ENCODE data around the gene TP53.

TP53 gene

DNA sequence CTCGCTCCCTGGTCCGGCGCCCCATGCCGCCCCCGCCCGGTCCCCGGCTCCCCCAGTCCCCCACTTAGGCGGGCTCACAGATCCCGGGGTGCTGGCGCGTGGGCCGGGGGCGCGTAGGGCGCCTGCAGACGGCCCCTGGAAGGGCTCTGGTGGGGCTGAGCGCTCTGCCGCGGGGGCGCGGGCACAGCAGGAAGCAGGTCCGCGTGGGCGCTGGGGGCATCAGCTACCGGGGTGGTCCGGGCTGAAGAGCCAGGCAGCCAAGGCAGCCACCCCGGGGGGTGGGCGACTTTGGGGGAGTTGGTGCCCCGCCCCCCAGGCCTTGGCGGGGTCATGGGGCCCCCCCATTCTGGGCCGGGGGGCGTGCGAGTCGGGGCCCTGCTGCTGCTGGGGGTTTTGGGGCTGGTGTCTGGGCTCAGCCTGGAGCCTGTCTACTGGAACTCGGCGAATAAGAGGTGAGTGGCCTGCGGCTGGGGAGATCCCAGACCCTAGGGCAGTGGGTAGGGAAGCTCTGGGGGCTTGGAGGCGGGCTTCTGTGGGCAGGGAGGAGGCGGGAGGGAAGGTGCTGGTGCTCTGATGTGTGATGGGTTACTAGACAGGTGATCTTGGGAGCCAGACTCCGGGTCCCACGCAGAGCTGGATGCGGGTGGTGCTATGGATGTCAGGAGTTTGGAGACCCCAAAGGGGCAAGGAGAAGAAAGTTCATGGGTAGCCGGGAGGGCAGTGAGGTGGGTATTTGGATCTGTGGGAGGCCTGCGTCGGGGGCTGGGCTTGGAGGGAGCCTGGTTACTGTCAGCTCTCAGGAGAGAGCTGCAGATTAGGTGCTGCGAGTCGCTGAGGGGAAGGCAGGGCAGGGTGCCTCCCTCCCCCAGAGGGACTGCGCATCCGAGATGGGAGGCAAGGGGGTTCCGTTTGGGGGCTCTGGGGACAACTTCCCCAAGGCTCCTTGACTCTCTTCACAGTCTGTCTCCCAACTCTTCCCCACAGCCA, 18.3 kb upstream of the TP53 start:
- no peak overlapping the region for H3K9ac ChIP-seq (ENCODE audit: low read depth, low read length)
- H3K27me3 ChIP-seq (ENCODE audit: control insufficient read depth, insufficient read depth, low read length), result peaks cover 16% of the 10 kb centered on the region
- H3K4me1 ChIP-seq (ENCODE audit: control insufficient read depth, insufficient read depth, low read length), result peaks cover 20% of the 10 kb centered on the region
- peak overlapping the region; percentile 67 for H3K4me3 ChIP-seq (ENCODE audit: low read depth, low read length)
- no peaks in the 10 kb centered on the region for H3K9me3 ChIP-seq (ENCODE audit: control insufficient read depth, insufficient read depth, low read length)
- peaks cover 15% of the 10 kb centered on the region; the same call in 1 of the 2 replicates for H3K36me3 ChIP-seq (ENCODE audit: control insufficient read depth, insufficient read depth, low read length)
- peak overlapping the region; percentile 20 for H3K27ac ChIP-seq (ENCODE audit: low read depth, low read length)

DNA sequence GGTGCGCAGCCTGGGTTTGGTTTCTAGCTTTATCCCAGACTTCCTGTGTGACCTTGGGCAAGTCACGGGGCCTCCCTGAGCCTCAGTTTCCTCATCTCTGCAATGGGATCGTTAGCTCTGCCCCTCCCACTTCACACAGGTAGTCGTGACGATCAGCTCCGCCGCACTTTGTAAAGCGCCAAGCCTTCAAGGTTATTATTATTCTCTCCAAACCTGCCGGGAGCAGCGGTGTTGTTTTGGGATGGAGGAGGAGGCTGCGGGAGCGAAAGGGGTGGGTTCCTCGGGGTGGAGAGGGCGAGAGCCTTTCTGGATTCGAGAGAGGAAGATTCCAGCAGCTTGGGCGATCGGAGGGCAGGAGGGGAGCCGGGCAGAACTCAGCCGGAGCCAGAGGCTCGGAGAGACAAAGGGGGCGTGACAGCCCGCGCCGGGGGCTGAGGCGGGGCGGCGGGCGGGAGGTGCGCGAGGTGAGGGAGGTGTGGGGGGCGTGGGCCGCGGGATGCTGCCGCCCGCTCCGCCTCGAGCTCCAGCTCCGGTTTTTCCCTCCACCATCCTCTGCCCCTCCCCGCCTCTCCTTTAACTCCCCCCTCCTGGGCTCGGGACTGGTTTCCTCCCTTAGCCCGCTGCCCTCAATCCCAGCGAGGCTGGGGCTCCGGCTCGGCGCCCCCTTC, 17.4 kb upstream of the TP53 start, which contains the start of gene EFNB3:
Gene EFNB3, plus strand, starts transcription at position 602 of the 668 bp plus-strand sequence. CDS start 397 bp downstream, outside the sequence.
- Histone ChIP-seq H3K9ac (ENCODE audit: low read depth, low read length) (no peak within 1 kb of the TSS), H3K36me3 (ENCODE audit: control insufficient read depth, insufficient read depth, low read length) (peaks cover 16% of the 10 kb centered on the region; the same call in 1 of the 2 replicates), H3K4me3 (ENCODE audit: low read depth, low read length) (peak within 1 kb of the TSS; percentile 67), H3K27ac (ENCODE audit: low read depth, low read length) (peak within 1 kb of the TSS; percentile 50), H3K9me3 (ENCODE audit: control insufficient read depth, insufficient read depth, low read length) (no peaks in the 10 kb centered on the region), H3K27me3 (ENCODE audit: control insufficient read depth, insufficient read depth, low read length) (peaks cover 16% of the 10 kb centered on the region), H3K4me1 (ENCODE audit: control insufficient read depth, insufficient read depth, low read length) (peaks cover 20% of the 10 kb centered on the region)

DNA sequence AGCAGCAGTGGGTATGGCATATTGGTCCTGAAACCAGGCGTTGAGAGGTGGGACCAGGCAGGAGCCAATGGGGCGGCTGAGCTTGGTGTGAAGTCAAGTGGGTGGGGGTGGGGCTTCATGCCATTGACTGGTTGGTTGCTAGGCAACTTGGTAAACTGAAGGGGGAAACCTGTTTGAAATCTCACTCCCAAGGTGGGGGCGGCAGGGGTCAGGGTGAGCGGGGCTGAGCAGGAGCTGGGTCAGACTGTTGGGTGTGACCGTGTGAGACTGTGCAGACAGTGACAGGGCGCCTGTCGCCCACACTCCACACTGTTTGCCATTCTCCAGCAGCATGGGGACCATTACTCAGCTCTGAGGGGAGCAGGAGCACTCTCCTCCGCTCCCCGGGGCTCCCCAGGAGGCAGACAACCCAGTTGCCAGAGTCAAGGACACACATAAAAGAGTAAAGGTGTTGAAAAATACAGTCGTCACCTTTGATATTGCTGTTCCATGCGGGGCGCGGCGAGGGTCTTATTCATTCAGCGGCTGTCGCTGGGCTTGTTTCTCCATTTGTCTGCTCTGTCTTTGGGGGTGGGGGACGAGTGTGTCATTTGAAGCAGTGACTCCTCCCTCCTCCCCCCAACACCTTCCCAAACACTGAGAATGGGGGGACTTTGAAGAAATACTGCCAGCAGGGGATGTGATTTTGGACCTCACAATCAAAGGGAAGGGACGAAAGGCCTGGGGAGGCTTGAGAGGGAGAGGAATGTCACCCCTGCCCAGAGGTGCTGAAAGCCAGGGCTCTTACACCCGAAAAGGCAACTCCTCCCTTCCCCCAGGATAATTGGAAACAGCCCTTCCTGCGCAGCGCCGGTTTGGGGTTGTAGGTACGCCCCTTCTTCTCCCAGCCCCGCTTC, 16.5 kb upstream of the TP53 start:
- H3K27me3 ChIP-seq (ENCODE audit: control insufficient read depth, insufficient read depth, low read length), result peaks cover 16% of the 10 kb centered on the region
- peaks cover 20% of the 10 kb centered on the region for H3K4me1 ChIP-seq (ENCODE audit: control insufficient read depth, insufficient read depth, low read length)
- H3K9me3 ChIP-seq (ENCODE audit: control insufficient read depth, insufficient read depth, low read length), result no peaks in the 10 kb centered on the region
- no peak overlapping the region for H3K9ac ChIP-seq (ENCODE audit: low read depth, low read length)
- peak overlapping the region; percentile 50 for H3K27ac ChIP-seq (ENCODE audit: low read depth, low read length)
- peak overlapping the region; percentile 67 for H3K4me3 ChIP-seq (ENCODE audit: low read depth, low read length)
- H3K36me3 ChIP-seq (ENCODE audit: control insufficient read depth, insufficient read depth, low read length), result peaks cover 16% of the 10 kb centered on the region; the same call in 1 of the 2 replicates

DNA sequence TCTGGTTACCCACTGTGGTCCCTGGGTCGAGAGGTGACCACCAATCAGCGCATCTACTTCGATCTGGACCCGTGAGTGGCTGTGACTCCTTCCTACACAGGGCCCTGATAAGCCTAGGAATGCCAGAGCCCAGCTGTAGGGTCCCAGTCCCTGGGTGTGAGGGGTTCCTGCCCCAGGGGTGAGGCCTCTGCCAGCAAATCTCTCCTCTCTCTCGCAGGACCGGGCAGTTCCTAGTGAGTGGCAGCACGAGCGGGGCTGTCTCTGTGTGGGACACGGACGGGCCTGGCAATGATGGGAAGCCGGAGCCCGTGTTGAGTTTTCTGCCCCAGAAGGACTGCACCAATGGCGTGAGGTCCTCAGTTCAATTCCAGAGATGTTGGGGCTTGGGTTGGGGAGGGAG, 15.5 kb upstream of the TP53 start:
- no peak overlapping the region; the same call in 1 of the 2 replicates for H3K4me3 ChIP-seq (ENCODE audit: low read depth, low read length)
- H3K9ac ChIP-seq (ENCODE audit: low read depth, low read length), result no peak overlapping the region
- peaks cover 20% of the 10 kb centered on the region for H3K4me1 ChIP-seq (ENCODE audit: control insufficient read depth, insufficient read depth, low read length)
- H3K36me3 ChIP-seq (ENCODE audit: control insufficient read depth, insufficient read depth, low read length), result peaks cover 16% of the 10 kb centered on the region; the same call in 1 of the 2 replicates
- no peak overlapping the region for H3K27ac ChIP-seq (ENCODE audit: low read depth, low read length)
- H3K9me3 ChIP-seq (ENCODE audit: control insufficient read depth, insufficient read depth, low read length), result no peaks in the 10 kb centered on the region
- H3K27me3 ChIP-seq (ENCODE audit: control insufficient read depth, insufficient read depth, low read length), result peaks cover 16% of the 10 kb centered on the region

DNA sequence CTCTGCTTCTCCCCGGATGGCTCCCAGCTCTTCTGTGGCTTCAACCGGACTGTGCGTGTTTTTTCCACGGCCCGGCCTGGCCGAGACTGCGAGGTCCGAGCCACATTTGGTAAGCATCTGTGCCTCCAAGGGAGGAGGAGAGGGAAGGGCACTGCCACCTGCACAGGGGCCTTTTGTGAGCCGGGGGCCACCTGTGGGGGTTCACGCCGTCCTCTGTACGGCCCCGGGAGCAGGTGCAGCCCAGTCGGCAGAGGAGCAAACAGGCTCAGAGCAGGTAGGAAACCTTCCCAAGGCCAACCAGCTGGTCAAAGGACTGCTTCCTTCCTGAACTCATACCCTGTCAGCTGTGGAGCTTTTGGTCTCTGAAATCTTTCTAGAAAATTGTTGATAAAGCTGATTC, 14.4 kb upstream of the TP53 start:
- Histone ChIP-seq H3K9me3 (ENCODE audit: control insufficient read depth, insufficient read depth, low read length) (no peaks in the 10 kb centered on the region), H3K4me1 (ENCODE audit: control insufficient read depth, insufficient read depth, low read length) (peaks cover 19% of the 10 kb centered on the region), H3K36me3 (ENCODE audit: control insufficient read depth, insufficient read depth, low read length) (peaks cover 18% of the 10 kb centered on the region; the same call in 1 of the 2 replicates), H3K4me3 (ENCODE audit: low read depth, low read length) (no peak overlapping the region), H3K27me3 (ENCODE audit: control insufficient read depth, insufficient read depth, low read length) (peaks cover 15% of the 10 kb centered on the region), H3K27ac (ENCODE audit: low read depth, low read length) (no peak overlapping the region), H3K9ac (ENCODE audit: low read depth, low read length) (no peak overlapping the region)

DNA sequence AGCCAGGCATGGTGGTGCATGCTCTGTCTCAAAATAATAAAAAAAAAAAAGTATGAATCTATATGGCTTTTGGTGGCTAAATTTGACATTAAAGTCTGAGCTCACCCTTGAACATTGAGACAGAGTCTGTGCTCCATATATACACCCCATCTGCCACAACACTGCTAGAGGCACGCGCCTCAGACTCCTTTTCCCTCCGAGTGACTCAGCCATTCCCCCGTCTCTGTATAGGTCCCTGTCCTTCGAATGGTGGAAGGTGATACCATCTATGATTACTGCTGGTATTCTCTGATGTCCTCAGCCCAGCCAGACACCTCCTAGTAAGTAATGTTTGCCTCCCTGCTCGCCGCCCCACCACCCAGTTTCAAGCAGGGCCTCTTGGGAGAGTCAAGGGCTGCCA, 13.2 kb upstream of the TP53 start:
- Histone ChIP-seq H3K27ac (ENCODE audit: low read depth, low read length) (no peak overlapping the region), H3K4me3 (ENCODE audit: low read depth, low read length) (no peak overlapping the region), H3K4me1 (ENCODE audit: control insufficient read depth, insufficient read depth, low read length) (peaks cover 8% of the 10 kb centered on the region), H3K9ac (ENCODE audit: low read depth, low read length) (no peak overlapping the region), H3K27me3 (ENCODE audit: control insufficient read depth, insufficient read depth, low read length) (peaks cover 6% of the 10 kb centered on the region), H3K36me3 (ENCODE audit: control insufficient read depth, insufficient read depth, low read length) (peaks cover 24% of the 10 kb centered on the region; the same call in 1 of the 2 replicates), H3K9me3 (ENCODE audit: control insufficient read depth, insufficient read depth, low read length) (no peaks in the 10 kb centered on the region)

DNA sequence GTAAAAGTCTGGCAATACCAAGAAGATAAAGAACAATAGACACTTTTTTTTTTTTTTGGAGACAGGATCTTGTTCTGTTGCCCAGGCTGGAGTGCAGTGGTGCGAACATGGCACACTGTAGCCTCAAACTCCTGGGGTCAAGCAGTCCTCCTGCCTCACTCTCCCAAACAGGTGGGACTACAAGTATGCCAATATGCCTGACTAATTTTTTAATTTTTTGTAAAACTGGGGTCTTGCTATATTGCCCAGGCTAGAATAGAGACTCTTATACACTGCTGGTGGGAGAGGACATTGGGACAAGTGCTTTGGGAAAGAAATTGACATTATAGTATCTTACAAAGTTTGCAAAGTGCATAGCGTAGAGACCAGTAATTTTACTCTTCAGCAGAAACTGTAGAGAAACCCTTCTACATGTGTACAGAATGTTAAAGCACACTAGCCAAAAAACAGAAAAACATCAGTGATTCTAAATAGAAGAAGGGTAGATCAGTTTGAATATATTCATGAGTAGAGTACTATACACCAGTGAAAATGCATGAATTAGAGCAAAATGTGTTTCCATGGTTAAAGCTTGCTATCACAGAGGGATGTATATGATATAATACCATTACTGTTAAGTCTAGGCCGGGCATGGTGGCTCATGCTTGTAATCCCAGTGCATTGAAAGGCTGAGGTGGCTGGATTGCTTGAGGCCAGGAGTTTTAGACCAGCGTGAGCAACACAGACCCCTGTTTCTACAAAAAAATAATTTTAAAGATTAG, 10.7 kb upstream of the TP53 start:
- Histone ChIP-seq H3K9ac (ENCODE audit: low read depth, low read length) (no peak overlapping the region), H3K27me3 (ENCODE audit: control insufficient read depth, insufficient read depth, low read length) (no peaks in the 10 kb centered on the region), H3K36me3 (ENCODE audit: control insufficient read depth, insufficient read depth, low read length) (peaks cover 39% of the 10 kb centered on the region), H3K4me3 (ENCODE audit: low read depth, low read length) (no peak overlapping the region), H3K9me3 (ENCODE audit: control insufficient read depth, insufficient read depth, low read length) (no peaks in the 10 kb centered on the region), H3K4me1 (ENCODE audit: control insufficient read depth, insufficient read depth, low read length) (peaks cover 1% of the 10 kb centered on the region; the same call in 1 of the 2 replicates), H3K27ac (ENCODE audit: low read depth, low read length) (no peak overlapping the region)

DNA sequence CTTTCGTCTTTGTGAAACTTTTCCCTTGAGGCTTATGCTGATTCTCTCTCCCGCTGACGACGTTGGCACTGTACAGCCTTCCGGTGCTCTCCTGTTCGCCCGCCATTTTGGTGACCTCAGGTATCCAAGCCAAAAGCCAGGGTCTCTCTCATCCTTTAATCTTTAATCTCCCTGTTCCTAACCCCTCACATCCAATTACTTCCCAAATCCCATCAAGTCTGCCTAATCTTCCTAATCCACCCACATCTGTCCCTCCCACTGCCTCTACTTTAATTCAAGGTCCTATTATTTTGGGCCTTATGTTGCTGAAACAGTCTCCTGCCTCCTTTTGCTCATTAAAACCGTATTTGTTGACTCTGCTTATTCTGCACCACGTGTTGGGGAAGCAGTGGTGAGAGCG, 8.3 kb upstream of the TP53 start:
- Histone ChIP-seq H3K4me1 (ENCODE audit: control insufficient read depth, insufficient read depth, low read length) (no peaks in the 10 kb centered on the region), H3K9ac (ENCODE audit: low read depth, low read length) (no peak overlapping the region), H3K36me3 (ENCODE audit: control insufficient read depth, insufficient read depth, low read length) (peaks cover 26% of the 10 kb centered on the region), H3K27ac (ENCODE audit: low read depth, low read length) (no peak overlapping the region), H3K9me3 (ENCODE audit: control insufficient read depth, insufficient read depth, low read length) (no peaks in the 10 kb centered on the region), H3K27me3 (ENCODE audit: control insufficient read depth, insufficient read depth, low read length) (no peaks in the 10 kb centered on the region), H3K4me3 (ENCODE audit: low read depth, low read length) (no peak overlapping the region)

DNA sequence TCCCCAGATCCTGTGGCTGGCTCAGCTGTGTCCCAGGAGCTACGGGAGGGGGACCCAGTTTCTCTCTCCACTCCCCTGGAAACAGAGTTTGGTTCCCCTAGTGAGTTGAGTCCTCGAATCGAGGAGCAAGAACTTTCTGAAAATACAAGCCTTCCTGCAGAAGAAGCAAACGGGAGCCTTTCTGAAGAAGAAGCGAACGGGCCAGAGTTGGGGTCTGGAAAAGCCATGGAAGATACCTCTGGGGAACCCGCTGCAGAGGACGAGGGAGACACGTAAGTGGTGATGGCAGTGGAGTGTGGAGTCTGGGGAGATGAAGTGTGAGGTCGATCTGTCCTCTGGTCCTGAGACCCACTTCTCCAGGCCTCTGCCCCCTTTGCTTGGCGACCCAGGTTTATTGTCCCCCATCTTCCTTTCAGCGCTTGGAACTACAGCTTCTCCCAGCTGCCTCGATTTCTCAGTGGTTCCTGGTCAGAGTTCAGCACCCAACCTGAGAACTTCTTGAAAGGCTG, 1.6 kb upstream of the TP53 start:
- H3K4me1 ChIP-seq (ENCODE audit: control insufficient read depth, insufficient read depth, low read length), result peaks cover 14% of the 10 kb centered on the region
- peak overlapping the region; percentile 70 for H3K27ac ChIP-seq (ENCODE audit: low read depth, low read length)

More for the DNA sequence above, 1.6 kb upstream of the TP53 start:
- H3K36me3 ChIP-seq (ENCODE audit: control insufficient read depth, insufficient read depth, low read length), result peaks cover 34% of the 10 kb centered on the region
- H3K9me3 ChIP-seq (ENCODE audit: control insufficient read depth, insufficient read depth, low read length), result no peaks in the 10 kb centered on the region
- H3K4me3 ChIP-seq (ENCODE audit: low read depth, low read length), result peak overlapping the region; percentile 97
- H3K27me3 ChIP-seq (ENCODE audit: control insufficient read depth, insufficient read depth, low read length), result no peaks in the 10 kb centered on the region
- peak overlapping the region; percentile 57 for H3K9ac ChIP-seq (ENCODE audit: low read depth, low read length)
